IMR-90 (cell line): ENCODE results near the gene RBMS3.

ENCODE experiments used
- BHLHE40 ChIP-seq: fragments of 150-350 bp; IDR thresholded peaks from 2 replicates; pipeline ENCODE4 v1.6.1; 2016; ENCODE audit warnings: mild to moderate bottlenecking, low read depth, low read length
- CHD1 ChIP-seq: IDR thresholded peaks from 2 replicates; pipeline ENCODE4 v1.6.1; 2012; ENCODE audit warnings: low read depth, low read length, improper control_type of control experiment
- POLR2A ChIP-seq: IDR thresholded peaks from 2 replicates; pipeline ENCODE4 v1.6.1; 2012; ENCODE audit warnings: mild to moderate bottlenecking, low read depth, low read length
- RAD21 ChIP-seq: IDR thresholded peaks from 2 replicates; pipeline ENCODE4 v1.6.1; 2012; ENCODE audit warnings: low read length, improper control_type of control experiment
- RFX5 ChIP-seq: IDR thresholded peaks from 2 replicates; pipeline ENCODE4 v1.8.0; 2012; ENCODE audit warnings: low read depth, mild to moderate bottlenecking, low read length, moderate library complexity
- TF ChIP-seq, protein P1 (sequence below): conservative IDR thresholded peaks from 2 replicates; pipeline ENCODE4 v1.5.1; 2012; ENCODE audit warnings: mild to moderate bottlenecking, low read depth, low read length, improper control_type of control experiment

DNA sequence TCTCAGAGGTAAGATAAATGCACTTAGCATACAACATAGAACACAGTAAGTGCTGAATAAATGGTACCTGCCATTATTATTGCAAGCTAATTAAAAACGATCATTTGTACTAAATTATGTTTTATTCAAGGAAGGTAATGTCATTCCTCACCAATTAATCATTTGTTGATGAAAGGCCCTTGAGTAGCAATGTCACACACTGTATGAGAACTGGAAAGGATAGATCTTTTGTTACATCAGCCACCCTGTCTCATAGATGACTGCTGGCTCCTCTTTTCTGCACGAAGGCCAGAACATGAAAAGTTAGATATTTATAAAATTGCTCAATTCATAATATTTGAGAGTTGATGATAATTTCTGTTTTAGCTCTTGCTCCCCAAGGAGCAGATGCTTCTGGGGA lies 415.4 kb downstream of the RBMS3 start:
- TF ChIP-seq, protein P1, sequence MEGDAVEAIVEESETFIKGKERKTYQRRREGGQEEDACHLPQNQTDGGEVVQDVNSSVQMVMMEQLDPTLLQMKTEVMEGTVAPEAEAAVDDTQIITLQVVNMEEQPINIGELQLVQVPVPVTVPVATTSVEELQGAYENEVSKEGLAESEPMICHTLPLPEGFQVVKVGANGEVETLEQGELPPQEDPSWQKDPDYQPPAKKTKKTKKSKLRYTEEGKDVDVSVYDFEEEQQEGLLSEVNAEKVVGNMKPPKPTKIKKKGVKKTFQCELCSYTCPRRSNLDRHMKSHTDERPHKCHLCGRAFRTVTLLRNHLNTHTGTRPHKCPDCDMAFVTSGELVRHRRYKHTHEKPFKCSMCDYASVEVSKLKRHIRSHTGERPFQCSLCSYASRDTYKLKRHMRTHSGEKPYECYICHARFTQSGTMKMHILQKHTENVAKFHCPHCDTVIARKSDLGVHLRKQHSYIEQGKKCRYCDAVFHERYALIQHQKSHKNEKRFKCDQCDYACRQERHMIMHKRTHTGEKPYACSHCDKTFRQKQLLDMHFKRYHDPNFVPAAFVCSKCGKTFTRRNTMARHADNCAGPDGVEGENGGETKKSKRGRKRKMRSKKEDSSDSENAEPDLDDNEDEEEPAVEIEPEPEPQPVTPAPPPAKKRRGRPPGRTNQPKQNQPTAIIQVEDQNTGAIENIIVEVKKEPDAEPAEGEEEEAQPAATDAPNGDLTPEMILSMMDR = no peak
- TF ChIP-seq RFX5 = no peak
- no peak for TF ChIP-seq RAD21
- no peak for TF ChIP-seq BHLHE40
- TF ChIP-seq POLR2A = no peak
- no peak for TF ChIP-seq CHD1
